Measurements from ENCODE around the gene EPAS1. TPM values are rescaled to one million over a fixed set of nuclear protein-coding genes. Genes with fewer than 3 reads are reported as not detected.

The EPAS1 gene
- total and polyA plus RNA-seq, 12 donors, result 112 to 415 (median 201) TPM

DNA sequence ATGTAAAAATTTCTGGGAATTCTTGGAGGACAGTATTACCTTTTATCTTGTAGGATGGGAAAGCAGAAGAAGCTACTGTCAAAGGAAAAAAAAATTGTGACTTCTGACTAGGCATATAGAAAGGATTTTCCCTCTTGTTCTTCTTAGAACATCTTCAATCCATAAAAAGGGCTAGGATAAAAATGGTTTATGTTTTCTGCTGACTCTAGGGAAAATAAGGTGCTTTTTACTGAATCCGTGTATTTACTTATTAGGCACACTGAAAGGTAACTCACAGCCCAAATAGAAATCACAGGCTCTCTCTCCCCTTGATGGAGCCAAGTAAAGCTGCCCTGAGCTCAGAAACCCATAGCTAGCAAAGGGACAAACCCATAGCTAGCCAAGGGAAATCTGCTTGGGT, 74.6 kb downstream of the EPAS1 start:
- Histone ChIP-seq H3K27me3 (no peaks in the 10 kb centered on the region), H3K27ac (no peak overlapping the region), H3K4me1 (peaks cover 0 to 49% (median 6%) of the 10 kb centered on the region in 9 donors), H3K9me3 (no peaks in the 10 kb centered on the region), H3K4me3 (no peak overlapping the region), H3K36me3 (peaks cover 0 to 100% (median 89%) of the 10 kb centered on the region in 9 donors)
- no peak for TF ChIP-seq CTCF (IDR thresholded peaks at IDR 0.05)
- intact Hi-C loops (cut with DNase I), result loop anchor here in 1 of 10 donors (10.0 kb wide), 1 partner anchor 367 kb away; no protein-coding TSS in a partner anchor
- DNase-seq, result no peak
- 88% methylated on average over 1 of the region's 1 CpG for WGBS, 2 donors
- ATAC-seq, result no peak

- WGBS, 2 donors, result 98 to 99% methylated on average over 2 of the region's 2 CpGs
- Histone ChIP-seq H3K36me3 (peaks cover 0 to 100% (median 88%) of the 10 kb centered on the region in 9 donors), H3K4me1 (peaks cover 0 to 50% (median 9%) of the 10 kb centered on the region in 9 donors), H3K27me3 (no peaks in the 10 kb centered on the region), H3K9me3 (no peaks in the 10 kb centered on the region), H3K4me3 (no peak overlapping the region), H3K27ac (no peak overlapping the region)
- ATAC-seq (no peak), DNase-seq (no peak)
- intact Hi-C loops (cut with DNase I), result loop anchor here in 1 of 10 donors (10.0 kb wide), 1 partner anchor 368 kb away; no protein-coding TSS in a partner anchor
- TF ChIP-seq CTCF (IDR thresholded peaks at IDR 0.05), result no peak
Observed at GRCh38 chr2:46372475-46372874, 75.3 kb downstream of the EPAS1 start.

GRCh38 chr2:46373238-46373637, 76.0 kb downstream of the EPAS1 start:
- Histone ChIP-seq H3K36me3 (peaks cover 0 to 100% (median 91%) of the 10 kb centered on the region in 9 donors), H3K4me1 (peaks cover 0 to 49% (median 8%) of the 10 kb centered on the region in 9 donors), H3K9me3 (no peaks in the 10 kb centered on the region), H3K4me3 (no peak overlapping the region), H3K27me3 (no peaks in the 10 kb centered on the region), H3K27ac (no peak overlapping the region)
- 97 to 98% methylated on average over 4 of the region's 4 CpGs for WGBS, 2 donors
- intact Hi-C loops (cut with DNase I), result loop anchor here in 1 of 10 donors (10.0 kb wide), 1 partner anchor 368 kb away; no protein-coding TSS in a partner anchor
- no peak for TF ChIP-seq CTCF (IDR thresholded peaks at IDR 0.05)
- no peak for DNase-seq
- no peak for ATAC-seq

- intact Hi-C loops (cut with DNase I), result loop anchor here in 2 of 10 donors (5.0 to 10.0 kb wide), 2 partner anchors 82 to 371 kb away; no protein-coding TSS in a partner anchor
- Histone ChIP-seq H3K4me1 (peaks cover 0 to 58% (median 13%) of the 10 kb centered on the region in 9 donors), H3K27me3 (no peaks in the 10 kb centered on the region), H3K4me3 (no peak overlapping the region), H3K27ac (no peak overlapping the region), H3K36me3 (peaks cover 5 to 100% (median 89%) of the 10 kb centered on the region in 9 donors), H3K9me3 (no peaks in the 10 kb centered on the region)
- no peak for DNase-seq
- no peak for TF ChIP-seq CTCF (IDR thresholded peaks at IDR 0.05)
- no peak for ATAC-seq
- WGBS, 2 donors, result 91 to 94% methylated on average over 12 of the region's 12 CpGs
Observed at GRCh38 chr2:46375566-46376125, 78.4 kb downstream of the EPAS1 start.

Measured in heart right ventricle (tissue), 16 donors.